Cortex of kidney (tissue), 1 donor: ENCODE measurements around the gene CENPA.
"Not testable (repeated sequence)": the region's sequence is repeated elsewhere in the genome, so short reads cannot be mapped to it uniquely, and the experiment has no call there.

ENCODE experiments used
- DNase-seq: peaks from one replicate; lab custom pipeline; 2025; lab: John Stamatoyannopoulos, UW

Gene CENPA

GRCh38 chr2:26785431-26786206 lies at the start of gene CENPA:
CENPA (plus strand) TSS chr2:26786056; CDS start chr2:26786197, 141 bp downstream.
- no peak for DNase-seq

GRCh38 chr2:26737221-26737620 lies 48.6 kb upstream of the CENPA start:
- DNase-seq: no peak

GRCh38 chr2:26738481-26738880 lies 47.4 kb upstream of the CENPA start:
- no peak for DNase-seq

- DNase-seq: no peak
These were observed 46.3 kb upstream of the CENPA start for GRCh38 chr2:26739514-26739913.

GRCh38 chr2:26740346-26740745 lies 45.5 kb upstream of the CENPA start:
- no peak for DNase-seq

GRCh38 chr2:26740890-26741302 lies 45.0 kb upstream of the CENPA start:
- DNase-seq: no peak

- DNase-seq: no peak
These were observed 43.6 kb upstream of the CENPA start for GRCh38 chr2:26742048-26742770.

GRCh38 chr2:26743852-26744251 lies 42.0 kb upstream of the CENPA start:
- DNase-seq: no peak

GRCh38 chr2:26744953-26745352 lies 40.9 kb upstream of the CENPA start:
- no peak for DNase-seq

GRCh38 chr2:26745609-26746327 lies 40.1 kb upstream of the CENPA start:
- no peak for DNase-seq

GRCh38 chr2:26746934-26747333 lies 38.9 kb upstream of the CENPA start:
- DNase-seq: no peak

GRCh38 chr2:26749787-26750420 lies 36.0 kb upstream of the CENPA start:
- not testable (repeated sequence) for DNase-seq

- not testable (repeated sequence) for DNase-seq
These were observed 35.4 kb upstream of the CENPA start for GRCh38 chr2:26750467-26750866.

- no peak for DNase-seq
These were observed 33.2 kb upstream of the CENPA start for GRCh38 chr2:26752656-26753055.

- DNase-seq: no peak
These were observed 31.3 kb upstream of the CENPA start for GRCh38 chr2:26754539-26754938.

GRCh38 chr2:26754972-26755670 lies 30.7 kb upstream of the CENPA start:
- no peak for DNase-seq

GRCh38 chr2:26756337-26756736 lies 29.5 kb upstream of the CENPA start:
- DNase-seq: no peak

GRCh38 chr2:26757873-26758789 lies 27.7 kb upstream of the CENPA start:
- DNase-seq: no peak

GRCh38 chr2:26758790-26759321 lies 27.0 kb upstream of the CENPA start:
- DNase-seq: no peak

- no peak for DNase-seq
These were observed 26.0 kb upstream of the CENPA start for GRCh38 chr2:26759845-26760244.
